HG02840 (cell line): Measurements from ENCODE around the gene CYB5R3.

Experiments
- ATAC-seq: cut with Tn5 transposase; IDR thresholded peaks from one replicate; pipeline ENCODE4 v1.9.1; 2021; ENCODE audit warnings: mild to moderate bottlenecking, moderate library complexity, moderate number of reproducible peaks; ENCODE audit not compliant: unreplicated experiment, low FRiP score

Gene CYB5R3

DNA sequence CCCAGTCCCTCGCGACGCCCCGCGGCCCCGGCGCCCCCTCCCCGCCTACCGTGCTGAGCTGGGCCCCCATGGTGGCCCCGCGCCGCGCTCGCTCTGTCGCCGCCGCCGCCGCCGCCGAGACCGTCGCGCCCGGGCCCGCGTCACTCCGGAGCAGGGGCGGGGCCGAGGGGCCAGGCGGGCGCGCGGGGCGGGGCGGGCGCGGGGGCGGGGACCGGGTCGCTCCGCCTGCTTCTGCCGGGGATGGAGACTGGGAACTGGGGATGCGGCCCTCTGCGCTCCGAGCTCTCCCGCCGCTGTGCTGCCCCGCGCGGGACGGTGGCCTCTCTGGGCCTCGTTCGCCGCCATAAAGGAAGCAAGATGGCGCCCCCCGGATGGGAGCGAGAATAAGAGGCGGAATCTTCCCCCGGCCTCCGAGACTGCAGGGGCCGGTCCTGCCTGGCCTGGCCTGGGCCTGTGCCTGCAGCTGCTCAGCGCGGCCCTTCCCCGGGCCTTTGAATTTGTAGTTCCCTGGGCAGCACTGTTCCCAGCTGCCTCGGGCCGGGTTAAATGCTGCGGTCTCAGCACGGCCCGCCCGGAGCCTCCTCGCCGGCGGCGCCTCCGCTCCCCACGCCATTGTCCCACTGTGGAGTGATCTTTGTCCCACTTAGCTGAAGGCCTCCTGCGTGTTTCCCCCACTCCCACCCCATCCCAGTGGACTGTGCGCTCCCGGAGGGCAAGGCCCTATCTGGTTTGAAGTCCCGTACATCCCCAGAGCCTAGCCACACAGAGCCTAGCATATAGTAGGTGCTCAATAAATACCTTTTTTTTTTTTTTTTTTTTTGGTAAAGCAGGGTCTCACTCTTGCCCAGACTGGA, at the start of gene CYB5R3:
Gene CYB5R3 (minus strand): TSS at position 147 of the 854 bp plus-strand sequence. CDS start 77 bp downstream, at position 70.
- peak; percentile 54 for ATAC-seq

DNA sequence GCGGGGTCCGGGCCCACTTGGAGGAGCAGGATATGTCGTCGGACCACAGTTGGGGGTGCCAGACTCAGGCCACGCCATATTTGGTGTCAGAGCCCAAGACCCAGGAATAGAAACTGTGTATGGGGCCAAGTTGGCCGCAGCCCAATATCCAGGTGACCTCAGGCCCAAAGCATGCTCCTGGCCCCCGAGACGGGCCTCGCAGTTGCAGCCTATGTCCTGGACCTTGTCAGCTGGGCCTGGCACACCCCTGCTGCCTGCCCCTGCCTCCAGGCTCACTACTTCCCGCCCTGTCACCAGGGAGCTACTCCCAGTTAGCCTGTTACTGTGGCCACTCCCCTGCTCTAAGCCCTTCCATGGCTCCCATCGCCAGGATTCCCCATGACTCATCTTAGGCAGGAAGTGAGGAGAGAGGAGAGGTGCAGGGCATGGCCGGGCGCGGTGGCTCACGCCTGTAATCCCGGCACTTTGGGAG, 48.4 kb upstream of the CYB5R3 start:
- ATAC-seq, result no peak

DNA sequence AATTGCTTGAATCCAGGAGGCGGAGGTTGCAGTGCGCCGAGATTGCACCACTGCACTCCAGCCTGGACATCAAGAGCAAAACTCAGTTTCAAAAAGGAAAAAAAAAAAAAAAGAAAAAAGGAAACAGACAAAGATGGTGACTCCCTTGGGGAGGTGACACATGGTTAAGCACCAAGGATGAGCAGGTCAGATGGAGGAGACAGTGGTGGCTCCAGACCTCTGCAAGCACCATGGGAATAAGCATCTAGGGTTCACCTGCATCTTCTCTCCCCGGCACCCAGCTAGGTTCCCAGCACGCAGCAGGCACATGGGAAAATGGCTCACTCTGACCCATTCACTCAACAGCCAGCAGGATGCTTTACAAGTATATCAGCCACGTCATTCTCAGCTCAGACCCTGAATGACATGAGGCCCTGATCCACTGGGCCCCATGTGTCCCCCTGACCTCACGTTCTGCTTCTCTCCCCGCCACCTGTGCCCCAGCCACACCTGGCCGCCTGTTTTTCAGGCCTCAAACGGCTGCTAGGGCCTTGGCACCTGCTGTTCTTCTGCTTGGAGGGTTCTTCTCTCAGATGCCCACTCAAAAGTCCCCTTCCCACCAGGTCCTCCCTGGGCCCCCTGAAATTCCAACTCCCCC, 47.3 kb upstream of the CYB5R3 start:
- no peak for ATAC-seq

DNA sequence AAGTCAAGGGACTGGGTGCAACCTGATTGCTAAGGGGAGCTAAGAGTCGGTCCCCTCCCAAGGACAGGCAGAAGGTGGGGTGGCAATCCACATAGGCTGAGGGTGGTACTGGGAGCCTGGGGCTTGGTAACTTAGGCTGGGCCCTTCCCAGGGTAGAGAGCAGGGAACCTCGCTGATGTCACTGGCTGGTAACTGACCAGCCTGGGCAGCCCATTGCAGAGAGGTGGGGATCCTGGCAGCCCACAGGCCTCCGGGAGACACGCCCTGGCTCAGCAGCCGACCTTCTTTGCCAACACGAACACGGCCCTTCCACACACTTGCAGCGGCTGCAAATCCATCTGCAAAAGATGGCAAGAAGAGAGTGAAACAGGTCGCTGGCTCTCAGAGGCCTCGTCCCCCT, 46.1 kb upstream of the CYB5R3 start:
- no peak for ATAC-seq

DNA sequence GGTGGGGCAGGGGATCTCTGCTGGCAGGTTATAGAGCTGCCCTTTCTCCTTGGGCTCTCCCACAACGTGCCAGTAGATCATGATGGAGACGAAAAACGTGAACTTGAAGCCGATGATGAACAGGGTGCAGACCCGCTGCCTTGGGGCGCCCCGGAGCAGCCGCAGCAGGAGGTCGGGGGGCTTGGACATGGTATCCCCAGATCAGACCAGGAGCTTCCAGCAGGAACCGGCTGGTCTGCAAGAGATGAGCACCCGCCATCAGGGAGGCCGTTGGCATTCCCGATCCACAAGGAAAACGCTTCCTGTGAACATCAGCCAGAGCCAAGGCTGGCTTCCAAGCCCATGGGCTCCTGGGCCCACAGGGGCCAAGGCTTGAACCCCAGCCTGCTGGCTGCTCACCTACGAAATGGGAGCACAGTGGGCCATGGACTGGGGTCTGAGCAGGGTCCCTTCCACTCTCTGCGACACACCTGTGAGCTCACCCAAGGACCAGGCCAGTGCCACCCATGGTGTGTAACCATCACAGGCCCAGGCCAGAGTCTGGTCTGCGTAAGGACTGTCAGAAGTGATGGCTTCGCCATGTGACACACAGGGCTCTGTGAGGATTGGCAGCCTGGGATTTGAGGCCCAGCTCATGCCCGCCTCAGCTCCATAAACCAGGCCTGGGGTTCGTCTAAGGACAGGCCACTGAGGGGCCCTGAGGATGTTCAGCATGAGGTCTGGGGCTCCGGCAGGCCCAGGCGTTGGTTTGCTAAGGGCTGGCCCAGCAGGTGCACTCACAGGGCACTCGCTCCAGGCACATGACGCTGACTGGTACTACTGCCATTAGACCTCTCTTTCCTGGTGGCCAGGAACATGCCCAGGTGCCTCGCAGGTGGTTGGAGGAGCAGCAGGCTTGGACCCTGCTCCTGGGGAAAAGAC, 44.8 kb upstream of the CYB5R3 start:
- ATAC-seq, result no peak

DNA sequence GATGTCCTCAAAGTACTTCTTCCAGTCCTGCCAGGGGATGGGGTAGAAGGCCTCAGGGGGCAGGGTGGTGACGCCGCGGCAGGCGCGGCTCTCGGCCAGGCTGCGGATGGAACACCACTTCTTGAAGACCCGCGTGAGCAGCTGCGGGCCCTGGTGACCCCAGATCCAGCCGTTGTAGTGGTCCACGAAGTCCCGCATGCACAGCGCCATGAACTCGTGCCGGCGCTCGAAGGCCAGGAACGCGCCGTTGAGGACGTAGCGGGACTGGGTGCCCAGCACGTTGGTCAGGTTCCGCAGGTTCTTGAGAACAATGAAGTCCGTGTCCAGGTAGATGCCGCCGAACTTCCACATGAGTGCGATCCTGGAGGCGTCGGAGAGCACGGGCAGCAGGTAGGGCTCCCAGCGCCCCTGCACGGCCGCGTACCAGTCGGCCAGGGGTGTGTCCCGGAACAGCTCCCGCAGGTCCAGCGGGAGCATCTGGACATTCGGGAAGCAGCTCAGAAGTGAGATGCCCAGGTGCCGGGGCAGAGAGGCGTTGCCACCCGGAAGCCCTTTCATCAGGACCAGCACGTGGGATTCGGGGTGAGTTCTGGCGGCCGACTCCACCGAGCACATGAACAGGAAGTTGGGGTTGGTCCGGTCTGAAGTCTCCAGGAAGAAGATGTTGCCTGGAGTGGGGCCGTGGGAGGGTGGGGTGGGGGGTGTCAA, 44.0 kb upstream of the CYB5R3 start:
- no peak for ATAC-seq

DNA sequence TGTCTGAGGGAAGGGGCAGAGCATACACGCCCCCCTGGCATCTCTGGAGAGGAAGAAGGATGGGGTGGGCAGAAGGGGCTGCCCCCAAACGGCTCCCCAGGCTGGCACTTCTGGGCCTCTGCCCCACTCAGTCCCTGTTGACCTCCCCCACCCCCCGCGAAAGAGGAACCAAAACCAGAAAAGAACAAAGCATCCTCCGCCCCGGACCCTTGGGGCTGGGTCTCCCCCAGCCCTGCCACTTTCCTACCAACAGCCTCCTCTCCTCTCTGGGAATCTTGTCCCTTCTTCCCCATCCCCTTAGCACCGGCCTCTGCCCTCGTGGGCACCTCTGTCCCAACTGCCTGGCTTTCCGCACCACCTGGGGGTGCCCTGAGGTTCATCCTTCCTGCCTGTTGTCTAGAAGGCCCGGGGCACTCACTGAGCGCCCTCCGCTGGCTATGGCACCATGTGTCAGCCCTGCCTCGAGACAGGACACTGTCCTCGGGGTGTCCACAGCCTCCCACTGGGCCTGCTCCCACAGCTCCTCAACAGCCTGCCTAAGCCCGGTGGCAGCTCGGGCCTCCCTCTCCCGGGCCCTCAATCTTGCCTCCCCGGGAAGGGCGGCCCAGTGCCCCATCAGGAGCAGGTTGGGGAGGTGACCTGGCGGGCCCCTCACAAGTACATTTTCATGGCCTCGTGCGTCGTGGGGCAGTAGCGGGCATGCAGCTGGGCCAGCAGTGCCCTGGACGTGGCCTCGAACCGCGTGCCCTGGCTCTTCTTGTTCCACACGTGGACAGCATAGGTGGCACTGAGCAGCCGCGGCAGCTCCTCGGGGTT, 43.3 kb upstream of the CYB5R3 start:
- no peak for ATAC-seq

DNA sequence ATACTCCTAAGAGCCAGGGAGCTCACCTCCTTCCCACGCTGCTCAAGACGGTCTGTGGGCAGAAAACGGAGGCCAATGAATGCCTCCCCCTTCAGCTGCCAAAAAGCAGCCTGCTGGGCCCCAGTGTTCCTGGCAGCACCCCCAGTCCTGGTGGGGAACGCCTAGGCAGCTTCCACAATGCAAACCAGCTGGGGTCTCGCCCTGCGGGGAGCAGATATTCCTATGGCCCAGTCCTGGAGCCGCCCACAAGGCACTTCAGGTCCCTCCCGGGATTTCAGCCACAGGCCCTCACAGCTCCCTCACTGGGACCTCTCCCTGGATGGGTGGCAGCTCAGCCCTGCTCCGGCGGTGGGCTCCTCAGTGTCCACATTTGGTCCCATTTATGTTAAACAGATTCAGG, 42.2 kb upstream of the CYB5R3 start:
- ATAC-seq, result no peak

DNA sequence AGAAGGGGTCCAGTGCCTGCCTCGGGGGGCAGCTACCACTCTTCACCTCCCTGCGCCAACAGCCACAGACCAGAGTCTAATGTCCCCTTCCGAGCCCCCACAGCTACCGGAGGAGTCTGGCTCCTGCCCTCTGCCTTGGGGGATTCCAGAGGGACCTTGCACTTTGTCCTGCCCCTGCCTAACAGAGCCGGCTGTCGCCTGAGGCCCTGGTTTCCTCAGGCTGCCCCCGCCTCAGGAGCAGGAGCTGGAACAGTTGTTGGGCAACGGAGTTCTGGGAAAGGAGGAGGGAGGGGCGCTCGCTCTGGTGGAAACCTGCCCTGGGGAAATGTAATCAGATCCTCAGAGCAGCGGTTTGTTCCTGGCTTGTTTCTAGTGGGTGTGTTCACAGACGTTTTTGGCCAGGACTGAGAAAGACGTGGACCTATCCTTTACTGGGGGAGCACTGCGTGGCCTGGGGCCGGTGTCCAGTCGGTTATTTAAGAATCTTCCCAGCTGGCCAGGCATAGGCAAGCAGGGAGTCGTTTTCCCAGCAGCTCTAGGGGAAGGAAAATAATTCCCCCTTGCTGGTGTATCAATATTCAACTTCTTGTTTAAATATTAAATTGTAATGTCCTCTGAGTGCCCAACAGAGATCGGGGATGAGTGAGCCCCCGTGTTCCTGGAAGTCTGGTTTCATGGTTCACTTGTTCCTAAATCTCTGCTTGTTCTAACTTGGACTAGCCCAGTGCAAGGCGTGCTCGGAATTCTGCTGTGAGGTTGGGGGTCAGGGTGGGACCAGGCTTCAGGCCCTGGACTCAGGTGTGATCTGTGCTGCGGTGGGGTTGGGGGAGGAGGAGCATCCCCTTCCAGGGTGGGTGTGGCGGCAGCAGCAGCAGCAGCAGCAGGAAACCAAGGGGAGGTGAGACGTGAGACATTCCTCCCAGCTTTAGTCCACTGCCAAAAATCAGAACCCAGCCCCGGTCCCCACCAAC, 39.3 kb upstream of the CYB5R3 start:
- ATAC-seq, result no peak

DNA sequence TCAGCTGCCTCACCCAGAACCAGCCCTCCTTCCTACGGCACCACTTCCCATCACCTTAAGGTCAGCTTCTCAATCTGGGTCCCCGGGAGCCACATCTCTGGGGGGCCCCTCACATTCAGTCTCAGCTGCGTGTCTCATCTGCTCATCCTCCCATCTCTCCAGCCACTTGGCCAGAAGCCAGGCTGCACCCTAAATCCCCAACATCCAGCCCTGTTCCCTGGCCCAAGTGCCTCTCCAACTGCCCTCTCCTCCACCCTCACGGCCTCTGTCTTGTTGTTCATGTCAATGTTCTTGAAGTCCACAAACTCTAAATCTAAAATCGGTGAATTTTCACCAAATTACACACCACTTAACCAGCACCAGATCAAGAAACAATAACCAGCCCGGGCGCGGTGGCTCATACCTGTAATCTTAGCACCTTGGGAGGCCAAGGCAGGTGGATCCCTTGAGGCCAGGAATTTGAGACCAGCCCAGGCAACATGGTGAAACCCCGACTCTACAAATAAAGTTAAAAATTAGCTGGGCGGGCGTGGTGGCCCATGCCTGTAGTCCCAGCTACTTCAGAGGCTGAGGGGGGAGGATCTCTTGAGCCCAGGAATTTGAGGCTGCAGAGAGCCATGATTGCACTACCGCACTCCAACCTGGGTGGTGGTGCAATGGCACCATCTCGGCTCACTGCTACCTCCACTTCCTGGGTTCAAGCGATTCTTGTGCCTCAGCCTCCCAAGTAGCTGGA, 37.7 kb upstream of the CYB5R3 start:
- ATAC-seq, result no peak

DNA sequence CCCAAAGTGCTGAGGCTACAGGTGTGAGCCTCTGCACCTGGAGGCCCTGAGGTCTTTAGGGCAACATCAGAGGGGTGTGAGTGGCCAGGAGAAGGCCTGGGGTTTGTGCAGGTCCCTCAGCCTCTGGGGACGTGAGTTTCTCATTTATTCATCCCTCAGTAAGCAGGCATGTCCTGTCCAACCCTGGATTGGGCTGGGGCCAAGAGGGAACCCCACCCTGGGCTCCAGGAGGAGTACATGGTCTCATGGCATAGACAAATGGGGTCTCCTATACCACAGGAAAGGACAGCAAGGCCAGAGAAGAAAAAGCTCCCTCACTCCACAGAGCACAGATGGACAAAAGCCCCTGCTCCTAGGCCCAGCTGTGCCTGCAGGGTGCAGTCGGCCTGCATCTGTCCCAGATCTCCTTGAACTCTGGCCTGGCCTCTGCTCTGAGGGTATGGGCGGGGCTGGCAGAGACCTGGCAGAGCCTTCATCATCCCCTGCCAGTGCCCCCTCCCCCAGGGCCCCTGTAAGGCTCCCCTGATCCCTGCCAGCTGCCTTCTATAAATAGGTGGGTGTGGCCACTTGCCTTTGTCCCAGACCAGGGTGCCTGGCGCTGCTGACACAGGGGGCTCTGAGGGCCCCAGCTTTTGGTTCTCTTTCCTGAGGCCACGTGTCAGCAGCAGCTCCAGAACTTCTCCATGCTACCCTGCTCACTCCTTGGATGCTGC, 36.9 kb upstream of the CYB5R3 start:
- no peak for ATAC-seq

DNA sequence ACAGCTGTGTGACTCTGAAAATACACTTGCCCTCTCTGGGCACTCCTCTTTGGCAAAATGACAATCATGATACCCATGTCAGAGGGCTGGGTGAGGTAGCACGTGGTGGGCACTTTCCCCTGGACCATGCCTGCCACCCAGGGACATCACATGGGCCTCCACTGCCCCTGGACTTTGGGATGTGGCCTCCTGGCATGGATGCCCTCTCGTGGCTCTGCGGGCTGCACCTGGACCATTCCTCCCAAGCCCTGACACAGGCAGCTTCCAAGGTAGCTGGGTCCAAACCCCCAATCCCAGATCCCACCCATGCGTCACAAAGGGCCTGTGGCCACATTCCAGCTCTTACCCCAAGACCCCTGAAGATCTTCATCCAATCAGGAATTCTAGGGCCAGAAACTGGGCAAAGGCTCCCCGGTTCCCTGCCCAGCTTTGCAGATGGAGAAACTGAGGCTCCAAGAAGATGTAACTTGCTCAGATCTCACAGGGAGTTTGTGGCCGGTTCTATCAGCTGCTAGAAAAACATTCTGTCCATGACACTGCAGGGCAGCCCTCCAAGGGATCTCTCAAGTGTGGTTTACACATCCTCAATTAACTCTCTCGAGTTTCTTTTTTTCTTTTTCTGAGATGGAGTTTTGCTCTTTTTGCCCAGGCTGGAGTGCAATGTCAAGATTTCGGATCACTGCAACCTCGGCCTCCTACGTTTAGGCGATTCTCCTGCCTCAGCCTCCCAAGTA, 35.4 kb upstream of the CYB5R3 start:
- no peak for ATAC-seq

DNA sequence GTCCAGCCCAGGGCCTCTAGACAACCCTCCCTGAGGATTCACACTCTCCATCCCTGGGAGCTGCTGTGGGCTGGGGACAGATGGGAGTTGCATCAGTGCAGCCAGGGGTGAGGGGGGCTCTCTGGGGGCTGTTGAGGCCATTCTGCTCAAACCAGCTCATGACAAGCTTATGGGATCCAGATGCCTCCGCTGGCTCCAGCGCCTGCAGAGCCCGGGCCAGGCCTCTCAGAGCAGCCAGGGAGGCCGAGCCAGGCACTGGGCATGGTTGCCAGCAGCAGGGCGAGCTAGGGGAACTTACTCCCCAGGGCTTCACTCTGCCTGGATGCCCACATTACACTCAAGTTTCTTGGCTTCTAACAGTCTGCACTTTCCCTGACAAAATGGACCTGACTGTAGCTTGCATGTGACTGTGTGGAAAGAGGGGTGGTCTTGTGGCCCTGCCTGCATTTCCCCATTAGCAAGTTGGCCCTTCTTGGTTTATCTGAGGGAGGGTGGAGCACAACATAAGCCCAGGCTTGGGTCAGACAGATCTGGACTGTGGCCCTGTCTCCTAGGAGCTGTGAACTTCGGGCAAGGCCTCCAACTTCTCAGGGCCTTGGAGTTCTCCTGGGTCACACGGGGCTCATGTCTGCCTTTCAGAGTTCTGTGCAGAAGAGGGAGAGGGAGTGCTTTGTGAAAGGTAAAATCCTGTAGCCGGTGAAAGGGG, 34.5 kb upstream of the CYB5R3 start:
- ATAC-seq, result no peak

DNA sequence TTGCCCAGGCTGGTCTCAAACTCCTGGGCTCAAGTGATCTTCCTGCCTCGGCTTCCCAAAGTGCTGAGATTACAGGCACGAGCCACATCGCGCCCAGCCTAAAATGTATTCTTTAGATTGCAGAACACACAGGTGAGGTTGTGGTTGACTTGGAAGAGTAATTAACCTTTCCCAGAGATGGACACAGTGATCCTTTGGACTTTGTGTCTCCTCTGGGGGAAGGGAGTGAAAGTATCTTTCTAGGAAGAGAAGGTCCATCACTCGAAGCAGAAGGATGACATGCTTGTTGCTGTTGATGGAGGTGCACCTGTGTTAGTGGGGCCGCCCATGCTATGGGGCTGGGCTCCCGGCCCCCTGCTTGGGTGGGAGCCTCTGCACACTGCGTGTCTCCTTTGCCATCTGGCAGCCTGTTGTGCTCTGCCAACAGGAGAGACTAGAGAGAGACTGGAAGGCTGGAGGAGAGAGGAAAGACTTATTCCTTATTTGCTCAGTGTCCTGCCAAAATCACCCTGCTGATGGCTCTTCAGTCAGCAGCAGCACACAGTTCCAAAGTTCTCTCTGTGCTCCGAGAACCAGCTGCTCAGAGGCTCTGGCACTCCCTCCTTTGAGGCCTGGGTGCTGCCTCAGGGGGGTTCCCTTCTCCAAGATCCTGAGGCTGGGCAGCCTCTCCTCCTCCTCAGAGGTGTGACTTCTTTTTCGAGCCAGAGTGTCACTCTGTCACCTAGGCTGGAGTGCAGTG, 33.1 kb upstream of the CYB5R3 start:
- ATAC-seq, result no peak

DNA sequence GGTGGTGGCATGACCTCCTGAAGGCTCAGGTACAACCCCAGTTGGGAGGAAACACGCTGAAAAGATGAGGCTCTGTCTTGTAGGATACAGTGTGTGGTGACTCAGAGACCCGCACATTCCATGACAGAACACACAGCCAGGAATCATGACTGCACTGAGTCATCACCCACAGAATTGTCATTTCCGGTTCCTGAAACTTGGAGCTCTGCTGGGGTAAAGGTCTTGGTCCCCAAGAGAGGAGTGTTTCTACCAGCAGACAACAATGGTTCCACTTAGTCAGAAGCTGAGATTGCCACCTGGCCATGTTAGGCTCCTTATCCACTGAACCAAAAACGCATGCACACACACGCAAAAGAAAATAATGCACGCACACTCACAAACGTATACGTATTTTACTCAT, 31.5 kb upstream of the CYB5R3 start:
- no peak for ATAC-seq
